Stomach (tissue), 9 donors: ENCODE results near the gene SCGB2B2. TPM values are rescaled to one million over a fixed set of nuclear protein-coding genes. Genes with fewer than 3 reads are reported as not detected.

Experiments
- DNase-seq, 2 donors: peaks; one replicate each; pipeline versions ENCODE4 v3.0.0 to v3.0.0-alpha.2; 2013 to 2019
- H3K27ac ChIP-seq, 5 donors: fragments of 200-600 bp in 4 of 5; sonication (generic) in 4 of 5; one replicate each; pipeline ENCODE4 v1.5.1; 2013 to 2019; ENCODE audit warnings: mild to moderate bottlenecking in 1 of 5, moderate library complexity in 1 of 5
- H3K27me3 ChIP-seq, 3 donors: fragments of 200-600 bp; sonication (generic); one replicate each; pipeline ENCODE4 v1.5.1; 2017 to 2019; ENCODE audit warnings: mixed run types in 1 of 3
- H3K36me3 ChIP-seq, 4 donors: fragments of 200-600 bp; sonication (generic); 1 replicate in 3 of 4; 2 replicates in 1 of 4; pipeline ENCODE4 v1.5.1; 2016 to 2019
- H3K4me1 ChIP-seq, 4 donors: fragments of 200-600 bp; sonication (generic); one replicate each; pipeline ENCODE4 v1.5.1; 2016 to 2019
- H3K4me3 ChIP-seq, 4 donors: fragments of 200-600 bp; sonication (generic) in 3 of 4; one replicate each; pipeline ENCODE4 v1.5.1; 2016 to 2019; ENCODE audit warnings: mild to moderate bottlenecking in 1 of 4
- H3K9me3 ChIP-seq, 4 donors: fragments of 200-600 bp; sonication (generic); one replicate each; pipeline ENCODE4 v1.5.1; 2016 to 2019
- CTCF ChIP-seq, 7 experiments: fragments of 450-650 bp in 4 of 7; fragments of 200-600 bp in 3 of 7; sonication (generic) in 3 of 7; IDR thresholded peaks; one replicate each; pipeline ENCODE4 v1.5.1; 2016 to 2019; ENCODE audit warnings: antibody characterized with exemption in 7 of 7, control low read depth in 2 of 7, mild to moderate bottlenecking in 1 of 7
- EP300 ChIP-seq: sonication (generic); formaldehyde crosslinking; IDR thresholded peaks from one replicate; pipeline ENCODE4 v1.6.1; 2017; ENCODE audit warnings: antibody characterized with exemption
- POLR2A ChIP-seq, 4 donors: fragments of 450-650 bp; IDR thresholded peaks; one replicate each; pipeline ENCODE4 v1.6.1; 2016; ENCODE audit warnings: antibody characterized with exemption in 4 of 4, control low read depth in 2 of 4, mild to moderate bottlenecking in 1 of 4, moderate library complexity in 1 of 4
- POLR2AphosphoS5 ChIP-seq, 3 donors: sonication (generic); formaldehyde crosslinking; IDR thresholded peaks; one replicate each; pipeline ENCODE4 v1.6.1; 2016; ENCODE audit warnings: antibody characterized with exemption in 3 of 3
- WGBS, 5 donors: extraction: QIAGEN DNeasy Blood & Tissue Kit in 3 of 5; methylation state at CpG; one replicate each; pipeline versions ENCODE4 v1.1.5 to v1.1.7; 2013 to 2018; 5-methylcytosine and 5-hydroxymethylcytosine counted together
- intact Hi-C: fragments of 100-400 bp; cut with DNase I; formaldehyde crosslinking; loops from one replicate; pipeline ENCODE4 v1.15.1; 2023; ENCODE audit warnings: low total_unique reads
- polyA plus RNA-seq, 3 donors: library from polyadenylated mRNA; stranded (reverse); fragments of 200-250 nt; gene quantifications; one replicate each; pipeline ENCODE4 v1.2.3, GENCODE V29; 2013
- total RNA-seq, 5 donors: library from RNA; depleted of rRNA; stranded (reverse); fragments of >200 nt; gene quantifications; one replicate each; pipeline versions ENCODE4 v1.1.0 to v1.2.3, GENCODE V29; 2014 to 2016
- donor health status: healthy with polysubstance abuse.
- donor health status: Bipolar disorder and iron deficiency.
- donor health status: healthy.

Gene SCGB2B2
- total and polyA plus RNA-seq, 8 donors = 0.12 to 1.8 (median 0.37) TPM; not detected in 5

- no peaks in the 10 kb centered on the region for H3K4me1 ChIP-seq
- no peak overlapping the region for H3K4me3 ChIP-seq
- no peaks in the 10 kb centered on the region for H3K27me3 ChIP-seq
- no peaks in the 10 kb centered on the region for H3K36me3 ChIP-seq
- TF ChIP-seq EP300 = no peak
- TF ChIP-seq POLR2A (IDR thresholded peaks at IDR 0.05) = no peak
- TF ChIP-seq POLR2AphosphoS5 (IDR thresholded peaks at IDR 0.05) = no peak
- no peak for TF ChIP-seq CTCF (IDR thresholded peaks at IDR 0.05)
- H3K27ac ChIP-seq = no peak overlapping the region
- H3K9me3 ChIP-seq = peaks cover 0 to 31% (median 20%) of the 10 kb centered on the region in 4 donors
- 45 to 62% (median 55%) methylated on average over 2 of the region's 2 CpGs for WGBS, 5 donors
- intact Hi-C loops = no loop called here
- DNase-seq = no peak
Observed at GRCh38 chr19:34692549-34692948, 15.6 kb upstream of the SCGB2B2 start.

- H3K27me3 ChIP-seq = no peaks in the 10 kb centered on the region
- intact Hi-C loops = no loop called here
- TF ChIP-seq POLR2AphosphoS5 (IDR thresholded peaks at IDR 0.05) = no peak
- TF ChIP-seq POLR2A (IDR thresholded peaks at IDR 0.05) = no peak
- TF ChIP-seq EP300 = no peak
- no peak for TF ChIP-seq CTCF (IDR thresholded peaks at IDR 0.05)
- H3K9me3 ChIP-seq = peaks cover 5 to 53% (median 40%) of the 10 kb centered on the region in 4 donors
- H3K27ac ChIP-seq = no peak overlapping the region
- no peaks in the 10 kb centered on the region for H3K36me3 ChIP-seq
- 75 to 91% (median 87%) methylated on average over 3 of the region's 3 CpGs for WGBS, 5 donors
- DNase-seq = no peak
- no peak overlapping the region for H3K4me3 ChIP-seq
- H3K4me1 ChIP-seq = no peaks in the 10 kb centered on the region
Observed at GRCh38 chr19:34690372-34690771, 13.4 kb upstream of the SCGB2B2 start.

- TF ChIP-seq CTCF (IDR thresholded peaks at IDR 0.05) (no peak), POLR2AphosphoS5 (IDR thresholded peaks at IDR 0.05) (no peak), POLR2A (IDR thresholded peaks at IDR 0.05) (no peak), EP300 (no peak)
- no peaks in the 10 kb centered on the region for H3K27me3 ChIP-seq
- WGBS, 5 donors = 63 to 80% (median 69%) methylated on average over 1 of the region's 1 CpG
Observed at GRCh38 chr19:34688592-34688991, 11.6 kb upstream of the SCGB2B2 start.

GRCh38 chr19:34687348-34687747 lies 10.4 kb upstream of the SCGB2B2 start:
- no peaks in the 10 kb centered on the region for H3K27me3 ChIP-seq
- peaks cover 22 to 29% (median 27%) of the 10 kb centered on the region in 4 donors for H3K36me3 ChIP-seq
- H3K4me1 ChIP-seq = no peaks in the 10 kb centered on the region
- TF ChIP-seq CTCF (IDR thresholded peaks at IDR 0.05) = no peak
- no peak for TF ChIP-seq EP300
- no peak for TF ChIP-seq POLR2AphosphoS5 (IDR thresholded peaks at IDR 0.05)
- TF ChIP-seq POLR2A (IDR thresholded peaks at IDR 0.05) = no peak
- no peak overlapping the region for H3K4me3 ChIP-seq
- no peak overlapping the region for H3K27ac ChIP-seq
- 70 to 92% (median 87%) methylated on average over 2 of the region's 2 CpGs for WGBS, 5 donors
- intact Hi-C loops = no loop called here
- no peak for DNase-seq
- peaks cover 23 to 83% (median 64%) of the 10 kb centered on the region in 4 donors for H3K9me3 ChIP-seq

More at GRCh38 chr19:34688592-34688991, 11.6 kb upstream of the SCGB2B2 start:
- H3K9me3 ChIP-seq = peaks cover 18 to 71% (median 53%) of the 10 kb centered on the region in 4 donors
- H3K4me3 ChIP-seq = no peak overlapping the region
- intact Hi-C loops = no loop called here
- no peak for DNase-seq
- H3K27ac ChIP-seq = no peak overlapping the region
- H3K36me3 ChIP-seq = peaks cover 9 to 16% (median 14%) of the 10 kb centered on the region in 4 donors
- H3K4me1 ChIP-seq = no peaks in the 10 kb centered on the region
